Measurements from ENCODE around the gene ELAVL3.
"Not testable (repeated sequence)": the region's sequence is repeated elsewhere in the genome, so short reads cannot be mapped to it uniquely, and the experiment has no call there.

Gene ELAVL3

GRCh38 chr19:11486661-11487503 lies 6.0 kb upstream of the ELAVL3 start:
- DNase-seq: no peak

- DNase-seq: no peak
Measured at GRCh38 chr19:11485245-11485837, 4.5 kb upstream of the ELAVL3 start.

GRCh38 chr19:11483366-11484111 lies 2.7 kb upstream of the ELAVL3 start:
- DNase-seq: no peak

GRCh38 chr19:11482384-11483050 lies 1.7 kb upstream of the ELAVL3 start:
- DNase-seq: peak; percentile 62 to 74 (median 68)

GRCh38 chr19:11481534-11482383 lies 913 bp upstream of the ELAVL3 start:
- peak in 2 of 4 experiments; percentile 32 to 37 for DNase-seq

- DNase-seq: no peak
Measured at GRCh38 chr19:11479898-11480714, 740 bp downstream of the ELAVL3 start.

GRCh38 chr19:11479090-11479897 lies 1.6 kb downstream of the ELAVL3 start:
- DNase-seq: no peak

GRCh38 chr19:11478167-11479089 lies 2.4 kb downstream of the ELAVL3 start:
- DNase-seq: no peak

- no peak for DNase-seq
Measured at GRCh38 chr19:11475861-11476260, 5.0 kb downstream of the ELAVL3 start.

GRCh38 chr19:11475343-11475742 lies 5.5 kb downstream of the ELAVL3 start:
- DNase-seq: not testable (repeated sequence)

- no peak for DNase-seq
Measured at GRCh38 chr19:11473725-11474124, 7.1 kb downstream of the ELAVL3 start.

- not testable (repeated sequence) for DNase-seq
Measured at GRCh38 chr19:11468266-11468845, 12.5 kb downstream of the ELAVL3 start.

- DNase-seq: no peak
Measured at GRCh38 chr19:11465600-11465999, 15.2 kb downstream of the ELAVL3 start.

GRCh38 chr19:11464333-11465265 lies 16.2 kb downstream of the ELAVL3 start:
- DNase-seq: no peak

GRCh38 chr19:11463391-11463790 lies 17.5 kb downstream of the ELAVL3 start:
- DNase-seq: no peak

- DNase-seq: no peak
Measured at GRCh38 chr19:11461453-11461852, 19.4 kb downstream of the ELAVL3 start.

GRCh38 chr19:11460207-11460606 lies 20.6 kb downstream of the ELAVL3 start:
- DNase-seq: no peak

GRCh38 chr19:11458912-11459311 lies 21.9 kb downstream of the ELAVL3 start:
- DNase-seq: not testable (repeated sequence)

All from activated naive CD4-positive, alpha-beta T cell (primary cell).